Urinary bladder (tissue), 4 donors: ENCODE measurements around the gene FXYD6. TPM values are rescaled to one million over a fixed set of nuclear protein-coding genes. Genes with fewer than 3 reads are reported as not detected.

Source experiments
- DNase-seq: peaks from one replicate; pipeline ENCODE4 v3.0.0-alpha.2; 2015; ENCODE audit errors: extremely low spot score
- H3K27ac ChIP-seq: one replicate; pipeline ENCODE4 v1.5.1; 2013; ENCODE audit warnings: low read depth, mild to moderate bottlenecking, moderate library complexity
- H3K36me3 ChIP-seq: one replicate; pipeline ENCODE4 v1.6.1; 2013; ENCODE audit warnings: mild to moderate bottlenecking, moderate library complexity; ENCODE audit not compliant: insufficient read depth
- H3K4me1 ChIP-seq: one replicate; pipeline ENCODE4 v1.6.1; 2013; ENCODE audit warnings: mild to moderate bottlenecking, moderate library complexity; ENCODE audit not compliant: insufficient read depth
- H3K4me3 ChIP-seq: one replicate; pipeline ENCODE4 v1.5.1; 2013; ENCODE audit warnings: low read depth, low read length
- WGBS: extraction: QIAGEN DNeasy Blood & Tissue Kit; methylation state at CpG from one replicate; pipeline ENCODE4 v1.1.7; 2013; 5-methylcytosine and 5-hydroxymethylcytosine counted together
- polyA plus RNA-seq: library from polyadenylated mRNA; stranded (reverse); fragments of 200-250 nt; gene quantifications from one replicate; pipeline ENCODE4 v1.2.3, GENCODE V29; 2013
- total RNA-seq: library from RNA; depleted of rRNA; stranded (reverse); fragments of >200 nt; gene quantifications from one replicate; pipeline ENCODE4 v1.2.3, GENCODE V29; 2014
- donor health status: healthy with polysubstance abuse.
- donor health status: healthy.

Gene FXYD6
- total and polyA plus RNA-seq, 2 donors = 56.2 to 373 TPM

DNA sequence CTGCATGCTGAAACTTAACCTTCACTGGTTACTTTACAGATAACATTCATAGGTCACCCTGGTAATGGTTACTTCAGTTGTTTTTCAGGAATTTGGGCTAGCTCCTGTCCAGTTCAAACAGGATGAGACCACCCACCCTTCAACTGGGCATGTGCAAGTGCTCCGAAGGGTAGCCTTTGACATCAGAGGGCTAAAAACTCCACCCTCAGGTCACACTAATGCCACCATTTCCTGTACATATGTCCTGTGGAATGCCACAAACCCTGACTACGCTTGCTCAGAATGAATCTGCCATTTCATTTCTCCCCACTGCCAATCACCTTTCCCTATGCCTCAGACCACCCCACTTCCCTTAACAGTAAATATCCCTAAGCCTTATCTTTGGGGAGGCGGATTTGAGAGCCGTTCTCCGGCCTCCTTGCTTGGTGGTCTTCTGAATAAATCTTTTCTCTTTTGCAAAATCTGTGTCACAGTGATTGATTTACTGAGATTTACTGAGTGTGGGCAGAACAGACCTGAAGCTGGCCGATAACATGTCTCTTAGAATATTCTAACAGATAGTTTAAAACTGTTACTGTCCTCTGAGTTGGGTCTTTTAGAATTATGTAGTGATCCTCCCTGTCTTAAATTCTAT is 26.6 kb downstream of the FXYD6 start:
- no peaks in the 10 kb centered on the region for H3K4me1 ChIP-seq
- 91% methylated on average over 6 of the region's 6 CpGs for WGBS
- no peaks in the 10 kb centered on the region for H3K36me3 ChIP-seq
- H3K27ac ChIP-seq = no peak overlapping the region
- DNase-seq = no peak
- no peak overlapping the region for H3K4me3 ChIP-seq

DNA sequence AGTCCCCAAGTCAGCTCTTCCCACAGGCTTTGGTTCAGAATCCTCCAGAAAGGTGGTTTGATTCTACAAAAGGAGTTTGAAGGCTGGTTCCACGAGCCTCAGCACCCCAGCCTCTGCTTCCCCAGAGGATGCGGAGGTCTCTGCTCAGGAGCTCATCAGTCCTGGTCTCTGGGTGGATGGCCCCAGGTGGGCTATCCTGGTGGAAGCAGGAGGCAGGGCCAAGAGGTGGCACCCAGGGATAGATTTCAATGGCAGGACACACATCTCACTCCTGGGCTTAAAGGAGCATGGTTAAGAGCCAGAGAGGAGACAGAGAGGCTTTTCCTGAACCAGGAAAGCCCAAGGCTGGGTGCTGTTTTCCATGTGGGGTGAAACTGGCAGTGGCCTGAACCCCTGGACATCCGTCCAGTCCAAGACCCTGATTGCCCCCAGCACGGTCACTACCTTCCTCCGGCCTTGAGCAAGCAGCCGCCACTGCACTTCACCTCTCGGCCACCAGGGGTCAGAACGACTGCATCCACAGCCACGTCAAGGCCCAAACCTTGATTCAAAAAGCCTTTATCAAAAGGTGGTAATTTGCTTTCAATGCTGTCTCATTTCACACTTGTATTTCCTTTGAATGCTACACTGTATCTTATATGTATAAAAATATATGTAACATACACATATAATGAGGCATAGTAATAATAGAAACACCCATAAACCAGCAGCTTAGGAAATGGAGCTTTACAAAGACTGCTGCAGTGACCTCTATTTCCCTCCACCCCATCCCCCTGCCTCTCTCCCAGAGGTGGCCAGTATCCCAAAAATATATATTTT is 32.6 kb downstream of the FXYD6 start:
- DNase-seq = no peak
- Histone ChIP-seq H3K36me3 (no peaks in the 10 kb centered on the region), H3K4me3 (no peak overlapping the region), H3K27ac (no peak overlapping the region), H3K4me1 (no peaks in the 10 kb centered on the region)
- WGBS = 25% methylated on average over 9 of the region's 9 CpGs

DNA sequence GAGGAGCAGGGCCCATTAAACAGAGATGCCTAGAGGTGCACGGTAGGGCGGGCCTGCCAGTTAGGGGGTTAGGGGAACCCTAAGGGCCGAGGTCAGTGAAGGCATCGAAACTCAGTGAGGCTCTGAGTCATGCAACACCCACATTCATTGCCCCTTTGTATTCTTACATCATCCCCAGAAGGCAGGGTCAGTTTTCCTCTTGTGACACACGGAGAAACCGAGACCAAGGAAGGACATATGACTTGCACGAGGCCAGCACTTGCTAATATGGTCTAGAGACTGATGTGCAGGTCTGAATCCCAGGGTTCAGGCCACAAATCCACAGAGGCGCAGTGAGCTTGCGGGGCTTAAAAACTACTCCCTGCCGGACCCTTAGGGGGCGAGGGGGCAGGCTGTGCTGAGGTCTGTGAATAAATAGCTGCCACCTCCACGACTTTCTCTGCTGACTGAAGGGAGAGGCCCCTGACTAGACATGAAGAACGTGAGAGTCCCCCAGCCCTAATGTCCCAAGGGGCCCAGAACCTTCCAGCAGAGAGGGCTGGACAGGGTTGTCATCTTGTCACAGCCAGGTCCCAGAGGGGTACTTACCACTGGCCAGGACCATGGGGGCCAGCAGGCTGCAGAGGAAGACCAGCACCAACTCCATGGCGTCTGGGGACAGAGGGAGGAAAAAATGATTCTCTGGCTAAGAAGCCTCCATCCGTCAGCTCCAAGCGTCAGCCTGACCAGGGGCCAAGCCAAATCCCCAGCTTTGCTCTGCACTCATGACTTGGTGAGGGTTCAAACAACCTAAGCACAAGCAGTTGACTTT is 34.1 kb downstream of the FXYD6 start:
- Histone ChIP-seq H3K36me3 (no peaks in the 10 kb centered on the region), H3K4me1 (no peaks in the 10 kb centered on the region), H3K27ac (no peak overlapping the region), H3K4me3 (no peak overlapping the region)
- DNase-seq = no peak
- WGBS = 79% methylated on average over 16 of the region's 16 CpGs

DNA sequence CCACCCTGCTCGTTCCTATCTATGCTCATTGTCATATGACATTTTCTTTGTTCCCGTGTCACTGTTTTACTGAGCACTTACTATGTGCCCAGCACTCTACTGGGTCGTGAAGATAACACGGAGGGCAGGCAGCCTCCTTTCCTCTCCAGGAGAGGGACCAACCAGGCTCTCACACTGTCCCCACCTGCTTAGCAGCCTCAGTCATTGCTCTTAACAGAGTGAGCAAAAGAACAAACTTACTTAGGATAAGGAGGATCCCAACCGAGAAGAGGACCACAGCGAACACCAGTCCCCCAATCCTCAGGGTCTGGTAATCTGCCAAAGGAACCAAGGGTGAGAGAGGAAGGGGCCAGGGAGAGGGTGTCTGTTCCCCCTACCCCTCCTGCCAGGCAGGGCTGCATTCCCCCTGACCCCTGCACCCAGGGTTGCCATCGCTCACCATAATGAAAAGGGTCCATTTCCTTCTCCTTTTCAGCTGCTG is 34.9 kb downstream of the FXYD6 start:
- DNase-seq = no peak
- Histone ChIP-seq H3K36me3 (no peaks in the 10 kb centered on the region), H3K4me1 (no peaks in the 10 kb centered on the region), H3K4me3 (no peak overlapping the region), H3K27ac (no peak overlapping the region)
- WGBS = 92% methylated on average over 7 of the region's 7 CpGs

DNA sequence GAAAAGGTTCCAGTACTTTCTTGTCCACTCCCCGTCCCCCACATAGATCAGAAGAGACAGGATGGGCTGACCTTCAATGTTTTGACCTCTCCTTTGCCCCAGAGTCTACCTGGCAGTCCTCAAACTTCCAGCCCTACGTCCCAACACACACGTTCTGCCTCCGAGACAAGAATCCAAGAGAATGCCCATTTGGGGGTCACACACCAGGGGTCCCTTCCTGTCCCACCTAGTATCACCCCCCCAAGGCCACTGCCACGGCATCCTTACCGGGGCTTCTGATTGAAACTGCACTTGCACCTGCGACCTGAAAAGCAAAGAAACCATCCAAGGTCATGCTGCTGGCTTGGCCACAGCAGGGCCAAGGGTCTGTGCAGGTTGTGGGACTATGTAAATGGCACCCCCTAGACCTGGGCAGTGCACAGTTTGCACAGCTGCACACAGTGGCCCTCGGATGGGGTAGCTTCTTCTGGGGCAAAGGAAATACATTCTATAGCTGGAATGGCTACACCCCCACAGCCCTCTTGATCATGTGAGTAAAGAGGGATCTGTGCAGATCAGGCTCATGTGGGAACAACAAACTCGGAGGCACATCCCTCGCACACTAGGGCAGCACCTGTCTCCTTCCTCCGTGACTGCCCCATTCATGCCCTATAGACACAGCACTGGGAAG is 35.4 kb downstream of the FXYD6 start:
- Histone ChIP-seq H3K36me3 (no peaks in the 10 kb centered on the region), H3K4me1 (no peaks in the 10 kb centered on the region), H3K27ac (no peak overlapping the region), H3K4me3 (no peak overlapping the region)
- 93% methylated on average over 11 of the region's 11 CpGs for WGBS
- DNase-seq = no peak

DNA sequence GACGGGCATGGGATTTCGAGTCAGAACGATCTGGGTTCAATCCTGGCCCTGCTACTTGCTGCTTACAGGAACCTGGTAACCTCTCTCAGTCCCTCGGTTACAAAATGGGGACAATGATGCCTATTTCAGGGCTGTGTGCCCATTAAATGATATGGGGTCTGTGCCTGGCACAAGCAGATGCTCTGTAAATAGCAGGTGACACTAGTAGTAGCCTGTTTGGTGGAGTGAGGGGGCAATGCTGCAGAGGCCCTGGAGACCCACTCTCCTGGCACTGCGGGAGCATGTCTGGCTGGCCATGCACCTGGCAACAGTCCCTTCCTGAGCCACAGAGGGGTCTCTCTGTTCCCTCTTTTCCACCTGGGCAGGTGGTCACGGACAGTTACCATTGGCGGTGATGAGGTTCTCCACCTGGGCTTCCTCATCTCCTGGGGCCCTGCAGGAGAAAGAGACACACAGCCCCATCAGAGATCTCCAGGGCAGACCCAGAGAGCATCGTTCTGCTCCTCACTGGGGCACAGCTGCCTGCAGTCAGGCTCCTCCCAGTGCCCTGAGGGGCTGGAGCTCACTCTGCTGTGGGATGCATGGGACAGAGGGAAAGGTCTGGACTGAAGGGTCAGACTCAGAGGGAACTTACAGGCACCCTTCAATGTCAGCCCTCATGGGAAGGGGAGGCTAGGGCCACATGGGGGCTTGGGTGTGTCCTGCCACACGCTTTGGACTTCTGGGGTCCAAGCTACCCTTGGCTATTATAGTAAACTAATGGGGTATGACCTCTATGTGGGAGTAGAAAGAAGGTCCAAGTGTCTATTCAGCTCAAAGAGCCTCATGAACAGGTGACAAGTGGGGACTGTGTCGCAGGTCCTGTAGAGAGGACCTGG is 36.3 kb downstream of the FXYD6 start:
- 94% methylated on average over 10 of the region's 10 CpGs for WGBS
- no peak for DNase-seq
- H3K4me1 ChIP-seq = no peaks in the 10 kb centered on the region
- H3K36me3 ChIP-seq = no peaks in the 10 kb centered on the region
- no peak overlapping the region for H3K4me3 ChIP-seq
- no peak overlapping the region for H3K27ac ChIP-seq

DNA sequence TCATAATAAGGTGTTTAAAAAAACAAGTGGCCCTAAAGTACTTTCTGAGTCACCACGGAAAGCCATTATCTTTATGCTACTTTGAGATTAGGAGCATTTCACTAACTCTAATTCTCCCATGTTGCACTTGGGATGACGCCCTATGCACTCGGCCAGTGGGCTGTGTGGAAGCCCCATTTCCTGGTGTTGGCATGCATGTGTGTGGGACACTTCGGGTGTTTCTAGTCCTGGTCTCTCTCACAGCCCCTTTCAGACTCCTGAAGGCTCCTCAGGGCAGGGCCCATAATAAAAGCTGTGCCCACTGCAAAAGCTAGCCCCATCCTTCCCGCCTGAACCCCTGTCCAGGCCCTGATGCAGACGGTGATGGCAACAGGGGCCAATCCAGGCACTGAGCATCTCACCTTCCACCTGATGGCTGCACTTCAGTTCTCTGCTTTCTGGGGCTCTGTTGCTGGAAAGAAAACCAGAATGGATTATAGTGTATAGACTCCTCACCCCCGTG is 37.0 kb downstream of the FXYD6 start:
- WGBS = 80% methylated on average over 7 of the region's 7 CpGs
- DNase-seq = no peak

DNA sequence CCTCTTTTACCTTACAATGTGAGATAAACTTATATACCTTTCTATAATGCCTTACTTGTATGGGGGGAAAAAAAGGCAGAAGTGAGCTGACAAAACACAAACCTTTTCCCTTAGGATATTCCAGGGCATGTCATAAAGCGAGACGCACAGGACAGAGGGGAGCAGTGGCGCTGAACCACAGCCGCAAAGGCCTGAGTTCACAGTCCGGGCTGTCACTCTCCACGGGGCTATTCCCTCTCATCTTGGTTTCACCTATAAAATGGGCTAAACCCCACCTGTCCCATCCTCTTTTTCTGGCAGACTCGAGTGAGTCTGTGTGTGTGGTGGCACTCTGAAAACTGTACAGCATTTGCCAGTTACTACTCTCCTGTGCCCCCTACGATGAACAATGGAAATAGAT is 37.6 kb downstream of the FXYD6 start:
- no peaks in the 10 kb centered on the region for H3K4me1 ChIP-seq
- H3K27ac ChIP-seq = no peak overlapping the region
- no peaks in the 10 kb centered on the region for H3K36me3 ChIP-seq
- no peak for DNase-seq
- no peak overlapping the region for H3K4me3 ChIP-seq
- WGBS = 83% methylated on average over 8 of the region's 8 CpGs

More for the DNA sequence above, 37.0 kb downstream of the FXYD6 start:
- Histone ChIP-seq H3K4me1 (no peaks in the 10 kb centered on the region), H3K4me3 (no peak overlapping the region), H3K27ac (no peak overlapping the region), H3K36me3 (no peaks in the 10 kb centered on the region)

DNA sequence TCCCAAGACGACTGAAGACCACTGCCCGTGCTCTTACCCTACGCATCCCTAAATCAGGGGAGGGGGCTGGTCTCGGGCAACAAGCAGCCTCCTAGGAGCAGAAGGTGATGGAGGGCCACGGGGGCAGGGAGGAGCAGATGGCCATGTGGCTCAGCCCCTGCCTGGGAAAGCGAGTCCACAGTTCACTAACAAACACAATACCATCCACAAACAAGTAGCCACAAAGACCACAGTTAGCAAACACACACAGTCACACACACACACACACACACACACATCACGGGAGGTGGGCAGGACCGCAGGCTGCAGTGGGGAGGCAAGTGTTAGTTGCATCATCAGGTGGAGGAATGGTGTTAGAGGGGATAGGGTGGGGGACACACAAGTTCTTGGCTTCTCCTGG is 38.7 kb downstream of the FXYD6 start:
- Histone ChIP-seq H3K27ac (no peak overlapping the region), H3K36me3 (no peaks in the 10 kb centered on the region), H3K4me3 (no peak overlapping the region), H3K4me1 (no peaks in the 10 kb centered on the region)
- 76% methylated on average over 8 of the region's 8 CpGs for WGBS
- DNase-seq = no peak

DNA sequence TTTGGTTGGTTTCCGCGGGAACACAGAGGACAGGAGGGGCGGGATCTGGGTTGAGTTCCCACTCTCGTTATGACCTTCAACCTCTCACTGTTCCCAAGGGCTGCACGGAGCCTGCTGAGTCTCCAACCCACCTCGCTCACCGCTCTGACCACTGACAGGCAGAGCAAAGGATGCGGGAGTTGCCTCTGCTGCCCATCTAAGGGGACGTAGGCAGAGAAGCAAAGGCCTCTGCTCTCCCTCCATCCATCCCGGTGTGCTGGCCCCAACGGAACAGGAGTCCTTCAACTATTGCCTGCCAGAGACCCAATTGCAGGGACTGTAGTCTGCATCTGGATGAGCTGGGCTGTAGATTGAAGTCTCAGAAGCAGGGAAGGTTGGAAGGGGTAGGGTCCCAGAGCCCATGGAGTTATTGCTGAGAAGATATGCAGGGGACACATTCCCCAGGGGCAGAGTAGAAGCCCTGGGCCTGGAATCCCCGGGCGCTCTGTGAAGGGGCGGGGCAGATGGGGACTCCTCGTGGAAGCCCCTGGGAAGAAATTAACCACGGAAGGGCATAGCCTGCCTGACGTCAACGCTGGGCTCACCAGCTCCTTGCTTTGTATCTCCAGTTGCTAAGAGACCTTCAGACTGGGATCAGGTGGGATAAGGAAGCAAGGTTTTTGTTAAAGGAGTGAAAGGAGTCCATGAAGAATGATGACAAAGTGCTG is 39.2 kb downstream of the FXYD6 start:
- Histone ChIP-seq H3K36me3 (no peaks in the 10 kb centered on the region), H3K4me3 (no peak overlapping the region), H3K4me1 (no peaks in the 10 kb centered on the region), H3K27ac (no peak overlapping the region)
- 67% methylated on average over 18 of the region's 18 CpGs for WGBS
- no peak for DNase-seq

DNA sequence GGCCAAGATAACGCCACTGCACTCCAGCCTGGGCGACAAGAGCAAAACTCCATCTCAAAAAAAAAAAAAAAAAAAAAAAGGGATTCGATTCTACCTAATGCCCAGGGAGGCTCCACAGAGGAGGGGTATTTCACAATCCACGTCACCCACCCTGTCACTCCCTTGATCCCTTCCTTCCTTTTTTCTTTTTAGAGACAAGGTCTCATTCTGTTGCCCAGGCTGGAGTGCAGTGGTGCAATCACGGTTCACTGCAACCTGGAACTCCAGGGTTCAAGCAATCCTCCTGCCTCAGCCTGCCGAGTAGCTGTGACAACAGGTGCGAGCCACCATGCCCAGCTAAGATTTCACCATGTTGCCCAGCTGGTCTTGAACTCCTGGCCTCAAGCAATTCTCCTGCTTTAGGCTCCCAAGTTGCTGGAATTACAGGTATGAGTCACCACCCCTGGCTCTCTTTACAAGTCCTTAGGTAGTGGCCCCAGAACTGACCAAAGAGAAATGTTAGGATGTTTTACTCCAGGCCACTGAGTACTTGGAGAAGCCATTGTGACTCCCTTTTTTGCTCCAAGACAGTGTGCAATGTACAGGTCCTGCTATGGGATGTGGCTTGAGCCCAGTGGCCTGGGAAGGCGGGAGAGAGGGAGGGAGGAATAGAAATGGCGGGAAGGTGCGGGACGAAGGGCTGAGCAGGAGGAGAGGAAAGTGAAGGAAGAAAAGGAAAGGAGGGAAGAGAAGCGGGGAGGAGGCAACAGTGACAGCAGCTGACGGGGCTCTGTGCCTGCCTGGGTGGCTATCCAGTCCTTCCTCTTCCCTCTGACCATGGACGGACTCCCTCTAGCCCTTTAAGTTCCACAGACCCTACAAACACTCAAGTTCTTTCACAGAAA is 40.1 kb downstream of the FXYD6 start:
- Histone ChIP-seq H3K4me1 (no peaks in the 10 kb centered on the region), H3K36me3 (no peaks in the 10 kb centered on the region), H3K4me3 (no peak overlapping the region), H3K27ac (no peak overlapping the region)
- WGBS = 91% methylated on average over 14 of the region's 14 CpGs
- no peak for DNase-seq
